ENCODE measurements around the gene GARRE1. TPM values are rescaled to one million over a fixed set of nuclear protein-coding genes. Genes with fewer than 3 reads are reported as not detected.

The GARRE1 gene
- total RNA-seq, 1 donor from 2014 or later, result 32.0 TPM

DNA sequence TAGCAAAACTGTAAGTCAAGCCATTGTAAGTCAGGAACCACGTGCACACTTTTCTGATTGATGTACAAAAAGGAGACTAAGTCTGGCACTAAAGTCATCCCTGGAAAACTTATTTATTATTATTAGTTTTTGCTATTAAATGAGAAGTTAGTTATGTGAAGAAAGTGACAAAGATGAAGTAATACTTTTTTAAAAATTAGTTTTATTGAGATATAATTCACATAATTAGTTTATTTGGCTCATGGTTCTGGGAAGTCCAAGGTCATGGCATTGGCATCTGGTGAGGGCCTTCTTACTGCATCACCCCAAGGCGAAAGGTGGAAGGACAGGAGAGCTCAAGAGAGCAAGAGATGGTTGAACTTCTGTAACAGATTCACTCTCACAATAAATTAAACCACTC is 36.9 kb downstream of the GARRE1 start:
- no peak for DNase-seq (ENCODE audit: low read depth in 2 of 2)

DNA sequence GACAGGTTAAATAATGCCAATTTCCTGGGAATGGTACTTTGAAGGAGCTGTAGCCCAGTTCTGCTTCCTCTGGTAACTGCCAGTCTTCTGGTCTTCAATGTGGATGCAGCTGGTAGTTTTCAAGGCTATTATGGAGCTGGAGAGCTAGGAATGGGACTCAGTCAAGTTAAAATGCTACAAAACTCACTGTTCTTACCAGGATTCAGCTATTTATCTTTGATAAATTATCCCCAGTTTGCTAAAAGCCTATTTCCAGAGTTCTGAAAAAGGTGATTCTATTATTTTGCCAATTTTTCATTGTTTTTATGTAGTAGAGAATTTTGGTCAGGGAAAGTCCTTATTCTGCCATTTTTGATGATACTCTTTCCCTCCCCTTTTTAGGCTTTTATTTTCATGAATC is 40.7 kb downstream of the GARRE1 start:
- no peak for DNase-seq (ENCODE audit: low read depth in 2 of 2)

DNA sequence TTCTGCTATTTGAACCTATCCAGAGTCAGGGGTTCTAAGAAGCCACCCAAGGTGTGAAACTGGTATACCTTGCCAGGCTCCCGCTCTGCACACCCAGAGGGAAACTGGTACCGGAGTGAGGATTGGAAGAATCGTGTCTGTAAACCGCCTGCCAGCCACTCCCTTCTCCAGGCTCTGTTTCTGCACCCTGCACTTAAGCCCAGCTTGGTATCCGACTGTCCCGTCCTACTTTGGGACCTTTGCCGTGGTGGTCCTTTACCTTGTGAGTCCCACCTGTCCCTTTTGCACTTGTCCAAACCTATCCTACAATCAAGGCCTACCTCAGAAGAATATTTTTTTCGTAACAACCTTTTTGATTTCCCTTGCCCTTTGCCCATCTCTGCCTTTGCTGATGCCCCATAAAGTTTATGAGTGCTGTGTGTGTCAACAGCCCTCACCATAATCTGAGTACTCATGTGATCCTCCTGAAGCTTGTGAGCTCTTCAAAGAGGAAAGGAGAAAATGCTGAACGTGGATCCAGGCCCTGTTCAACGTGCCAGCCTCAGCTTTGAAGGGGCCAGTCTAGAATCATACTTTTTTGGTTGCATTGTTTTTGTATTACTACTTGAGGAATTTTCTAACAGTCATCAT is 44.7 kb downstream of the GARRE1 start:
- DNase-seq (ENCODE audit: low read depth in 2 of 2), result no peak

DNA sequence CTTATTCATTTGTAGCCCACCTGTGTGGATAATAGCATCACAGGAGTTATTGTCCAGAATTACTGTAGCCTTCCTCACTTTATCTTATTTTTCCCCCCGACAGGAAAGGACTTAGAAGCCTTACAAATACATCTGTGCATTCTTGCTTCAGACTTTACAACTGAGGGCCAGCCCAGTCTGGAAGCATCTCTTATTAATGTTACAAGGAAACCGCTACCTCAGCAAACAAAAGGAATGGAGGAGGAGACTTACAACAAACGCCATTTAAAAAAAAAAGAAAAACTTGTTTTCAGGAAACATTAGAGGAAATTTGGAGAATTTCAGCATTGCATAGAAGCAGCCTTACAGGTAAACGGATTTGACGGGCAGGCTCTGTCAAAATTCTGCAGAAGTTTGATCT is 45.2 kb downstream of the GARRE1 start:
- peak in 1 of 2 donors; percentile 28 for DNase-seq (ENCODE audit: low read depth in 2 of 2)

DNA sequence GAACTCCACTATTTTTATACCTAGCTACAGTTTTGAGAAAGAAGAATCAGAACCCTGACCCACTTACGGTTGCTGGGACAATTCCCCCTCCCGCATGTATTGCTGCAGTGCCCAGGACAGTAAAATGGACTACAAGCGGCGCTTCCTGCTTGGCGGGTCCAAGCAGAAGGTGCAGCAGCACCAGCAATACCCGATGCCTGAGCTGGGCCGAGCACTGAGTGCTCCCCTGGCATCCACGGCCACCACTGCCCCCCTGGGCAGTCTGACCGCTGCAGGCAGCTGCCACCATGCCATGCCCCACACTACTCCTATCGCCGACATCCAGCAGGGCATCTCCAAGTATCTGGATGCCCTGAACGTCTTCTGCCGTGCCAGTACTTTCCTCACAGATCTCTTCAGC is 46.0 kb downstream of the GARRE1 start:
- no peak for DNase-seq (ENCODE audit: low read depth in 2 of 2)

DNA sequence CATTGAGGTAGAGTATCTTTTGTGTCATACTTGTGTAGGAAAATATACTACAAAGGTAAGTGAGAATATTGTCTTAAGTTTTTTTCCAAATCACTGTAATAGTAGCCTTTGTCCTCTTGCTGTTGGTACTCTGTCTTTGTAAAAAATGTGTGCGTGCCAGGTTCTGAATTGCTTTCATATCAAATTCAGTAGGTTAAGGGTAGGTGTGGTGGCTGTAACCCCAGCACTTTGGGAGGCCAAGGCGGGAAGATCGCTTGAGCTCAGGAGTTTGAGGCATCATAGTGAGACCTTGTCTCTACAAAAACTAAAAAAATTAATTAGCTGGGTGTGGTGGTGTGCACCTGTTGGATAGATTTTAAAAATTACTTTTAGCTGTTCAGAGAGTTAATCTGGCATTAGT is 46.6 kb downstream of the GARRE1 start:
- DNase-seq (ENCODE audit: low read depth in 2 of 2), result no peak

Other genes with a start within 250 kb of the GARRE1 start
- gene LSM14A, start 82.0 kb upstream of the GARRE1 start, total RNA-seq, result 108 and 136 TPM in 2 replicates
- gene GPI, start 110.6 kb downstream of the GARRE1 start, total RNA-seq, result 111 and 155 TPM in 2 replicates
- 11.6 and 12.8 TPM in 2 replicates for gene PDCD2L, start 149.8 kb downstream of the GARRE1 start, total RNA-seq
- gene UBA2, start 173.8 kb downstream of the GARRE1 start, total RNA-seq, result 93.1 and 117 TPM in 2 replicates
- gene WTIP, start 227.2 kb downstream of the GARRE1 start, total RNA-seq, result 24.0 and 52.0 TPM in 2 replicates

Measured in dermis microvascular lymphatic vessel endothelial cell (primary cell).